PFSK-1 (cell line): ENCODE measurements around the gene CCDC27.

Experiments
- SIN3A ChIP-seq: IDR thresholded peaks from 2 replicates; pipeline ENCODE4 v1.6.1; 2012; ENCODE audit warnings: mild to moderate bottlenecking, low read length, moderate library complexity, borderline replicate concordance; ENCODE audit not compliant: insufficient read depth
- TAF1 ChIP-seq: IDR thresholded peaks from 2 replicates; pipeline ENCODE4 v1.6.1; 2012; ENCODE audit warnings: low read length, control low read depth, borderline replicate concordance; ENCODE audit not compliant: insufficient read depth
- TF ChIP-seq, protein P1 (sequence below), 2 experiments: IDR thresholded peaks; 2 replicates each; pipeline versions ENCODE4 v1.6.1 to v1.8.0; 2011 to 2012; ENCODE audit warnings: low read depth in 2 of 2, low read length in 2 of 2, control low read depth in 1 of 2, inconsistent platforms in 1 of 2, mild to moderate bottlenecking in 1 of 2, moderate library complexity in 1 of 2; ENCODE audit not compliant: insufficient read depth in 1 of 2

- TF ChIP-seq SIN3A (no peak), TAF1 (no peak)
- TF ChIP-seq, protein P1, sequence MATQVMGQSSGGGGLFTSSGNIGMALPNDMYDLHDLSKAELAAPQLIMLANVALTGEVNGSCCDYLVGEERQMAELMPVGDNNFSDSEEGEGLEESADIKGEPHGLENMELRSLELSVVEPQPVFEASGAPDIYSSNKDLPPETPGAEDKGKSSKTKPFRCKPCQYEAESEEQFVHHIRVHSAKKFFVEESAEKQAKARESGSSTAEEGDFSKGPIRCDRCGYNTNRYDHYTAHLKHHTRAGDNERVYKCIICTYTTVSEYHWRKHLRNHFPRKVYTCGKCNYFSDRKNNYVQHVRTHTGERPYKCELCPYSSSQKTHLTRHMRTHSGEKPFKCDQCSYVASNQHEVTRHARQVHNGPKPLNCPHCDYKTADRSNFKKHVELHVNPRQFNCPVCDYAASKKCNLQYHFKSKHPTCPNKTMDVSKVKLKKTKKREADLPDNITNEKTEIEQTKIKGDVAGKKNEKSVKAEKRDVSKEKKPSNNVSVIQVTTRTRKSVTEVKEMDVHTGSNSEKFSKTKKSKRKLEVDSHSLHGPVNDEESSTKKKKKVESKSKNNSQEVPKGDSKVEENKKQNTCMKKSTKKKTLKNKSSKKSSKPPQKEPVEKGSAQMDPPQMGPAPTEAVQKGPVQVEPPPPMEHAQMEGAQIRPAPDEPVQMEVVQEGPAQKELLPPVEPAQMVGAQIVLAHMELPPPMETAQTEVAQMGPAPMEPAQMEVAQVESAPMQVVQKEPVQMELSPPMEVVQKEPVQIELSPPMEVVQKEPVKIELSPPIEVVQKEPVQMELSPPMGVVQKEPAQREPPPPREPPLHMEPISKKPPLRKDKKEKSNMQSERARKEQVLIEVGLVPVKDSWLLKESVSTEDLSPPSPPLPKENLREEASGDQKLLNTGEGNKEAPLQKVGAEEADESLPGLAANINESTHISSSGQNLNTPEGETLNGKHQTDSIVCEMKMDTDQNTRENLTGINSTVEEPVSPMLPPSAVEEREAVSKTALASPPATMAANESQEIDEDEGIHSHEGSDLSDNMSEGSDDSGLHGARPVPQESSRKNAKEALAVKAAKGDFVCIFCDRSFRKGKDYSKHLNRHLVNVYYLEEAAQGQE (IDR thresholded peaks at IDR 0.05; ENCODE audit: insufficient read depth in 1 of 2, low read depth in 2 of 2, low read length in 2 of 2), result no peak
Measured at GRCh38 chr1:3780901-3781300, 28.7 kb downstream of the CCDC27 start.
